AG09309 (cell line): Measurements from ENCODE around the gene ARHGAP6.
"Not testable (repeated sequence)": the region's sequence is repeated elsewhere in the genome, so short reads cannot be mapped to it uniquely, and the experiment has no call there.

Source experiments
- DNase-seq: peaks from one replicate; pipeline ENCODE4 v3.0.0-alpha.2; 2010; ENCODE audit warnings: low read depth
- H3K4me3 ChIP-seq: 2 replicates; pipeline ENCODE4 v1.5.1; 2011; ENCODE audit warnings: mild to moderate bottlenecking, low read depth, low read length, moderate library complexity; ENCODE audit not compliant: control insufficient read depth
- CTCF ChIP-seq: IDR thresholded peaks from 2 replicates; pipeline ENCODE4 v1.5.1; 2011; ENCODE audit warnings: mild to moderate bottlenecking, low read depth, low read length, inconsistent platforms; ENCODE audit not compliant: insufficient read depth, control insufficient read depth; ENCODE audit errors: missing control alignments

Gene ARHGAP6

GRCh38 chrX:11366998-11367595, 298.6 kb downstream of the ARHGAP6 start:
- no peak overlapping the region for H3K4me3 ChIP-seq
- no peak for TF ChIP-seq CTCF
- no peak for DNase-seq

GRCh38 chrX:11365426-11365825, 300.3 kb downstream of the ARHGAP6 start:
- no peak for TF ChIP-seq CTCF
- no peak overlapping the region for H3K4me3 ChIP-seq
- no peak for DNase-seq

- H3K4me3 ChIP-seq = no peak overlapping the region
- DNase-seq = no peak
- TF ChIP-seq CTCF = no peak
Observed at GRCh38 chrX:11364835-11365234, 300.9 kb downstream of the ARHGAP6 start.

GRCh38 chrX:11363825-11364224, 301.9 kb downstream of the ARHGAP6 start:
- H3K4me3 ChIP-seq, DNase-seq: not testable (repeated sequence)

GRCh38 chrX:11363069-11363594, 302.6 kb downstream of the ARHGAP6 start:
- no peak overlapping the region for H3K4me3 ChIP-seq
- no peak for TF ChIP-seq CTCF
- no peak for DNase-seq

GRCh38 chrX:11361666-11362065, 304.1 kb downstream of the ARHGAP6 start:
- H3K4me3 ChIP-seq, DNase-seq: not testable (repeated sequence)

GRCh38 chrX:11355944-11356343, 309.8 kb downstream of the ARHGAP6 start:
- not testable (repeated sequence) for DNase-seq

GRCh38 chrX:11355259-11355909, 310.3 kb downstream of the ARHGAP6 start:
- no peak overlapping the region for H3K4me3 ChIP-seq
- DNase-seq = no peak
- no peak for TF ChIP-seq CTCF

More at GRCh38 chrX:11355944-11356343, 309.8 kb downstream of the ARHGAP6 start:
- H3K4me3 ChIP-seq = not testable (repeated sequence)
